GM12878 (cell line): ENCODE results near the gene EIF2B4. TPM values are rescaled to one million over a fixed set of nuclear protein-coding genes. Genes with fewer than 3 reads are reported as not detected.

Experiments used
- ATAC-seq: fragments of 200-7000 bp; cut with Tn5 transposase; 3 replicates; pipeline ENCODE4 v1.9.1; 2020; ENCODE audit warnings: mild to moderate bottlenecking, moderate library complexity
- BruUV-seq: library from RNA; stranded (reverse); fragments of 400-500 nt; replicated peaks from 2 replicates; lab custom pipeline; 2021; lab: Mats Ljungman, UMichigan
- CTCF ChIA-PET: fragments of 300-600 bp; sonication (Branson Sonifier 250); formaldehyde crosslinking; extraction: SDS; loops from one replicate; lab custom pipeline; 2021; ENCODE audit warnings: inconsistent platforms; lab: Yijun Ruan, JAX
- POLR2A ChIA-PET: fragments of 350-600 bp; formaldehyde crosslinking; extraction: SDS; loops from one replicate; lab custom pipeline; 2021; ENCODE audit warnings: inconsistent platforms; lab: Charles Lee
- RAD21 ChIA-PET: fragments of 300-600 bp; sonication (Branson Sonifier 250); formaldehyde crosslinking; loops from one replicate; lab custom pipeline; 2023; ENCODE audit warnings: antibody characterized with exemption; ENCODE audit not compliant: unreplicated experiment; lab: Charles Lee
- SMC1A ChIA-PET: fragments of 300-600 bp; sonication (Branson Sonifier 250); formaldehyde crosslinking; loops from one replicate; lab custom pipeline; 2023; ENCODE audit not compliant: unreplicated experiment, uncharacterized antibody; lab: Charles Lee
- DNase-seq: peaks from one replicate; pipeline ENCODE4 v3.0.0-alpha.2; 2011; ENCODE audit warnings: low read depth, low spot score
- FAIRE-seq: peaks from 3 replicates; lab custom pipeline; 2011; peaks lifted over from hg19 to GRCh38; lab: Jason Lieb, UNC
- H2AFZ ChIP-seq: 2 replicates; pipeline ENCODE4 v1.6.0; 2011; ENCODE audit warnings: low read depth, low read length, control low read depth; ENCODE audit not compliant: control insufficient read depth
- H3K27ac ChIP-seq: 2 replicates; pipeline ENCODE4 v1.5.1; 2011; ENCODE audit warnings: control low read depth; ENCODE audit not compliant: control insufficient read depth, insufficient read depth
- H3K27me3 ChIP-seq, 2 experiments: replicated peaks in 1 of 2; 2 replicates each; pipeline versions ENCODE4 v1.6.0 to v1.6.1; 2011; ENCODE audit warnings: low read length in 1 of 2; ENCODE audit not compliant: control insufficient read depth in 2 of 2, insufficient read depth in 2 of 2
- H3K36me3 ChIP-seq, 2 experiments: 2 replicates each; pipeline ENCODE4 v1.5.1; 2011; ENCODE audit warnings: low read length in 1 of 2; ENCODE audit not compliant: control insufficient read depth in 2 of 2, insufficient read depth in 2 of 2
- H3K4me1 ChIP-seq: 2 replicates; pipeline ENCODE4 v1.6.1; 2011; ENCODE audit warnings: mild to moderate bottlenecking, low read length, moderate library complexity, mixed read lengths; ENCODE audit not compliant: control insufficient read depth, insufficient read depth
- H3K4me2 ChIP-seq: 2 replicates; pipeline ENCODE4 v1.6.0; 2011; ENCODE audit warnings: control low read depth; ENCODE audit not compliant: control insufficient read depth, insufficient read depth
- H3K4me3 ChIP-seq: fragments of 200-600 bp; sonication (generic); 2 replicates; pipeline ENCODE4 v1.5.1; 2016
- H3K79me2 ChIP-seq: 2 replicates; pipeline ENCODE4 v1.6.0; 2011; ENCODE audit warnings: low read length; ENCODE audit not compliant: control insufficient read depth, insufficient read depth
- H3K9ac ChIP-seq: 2 replicates; pipeline ENCODE4 v1.8.0; 2011; ENCODE audit warnings: low read length, control low read depth, mixed read lengths; ENCODE audit not compliant: control insufficient read depth, insufficient read depth
- H3K9me3 ChIP-seq: replicated peaks from 3 replicates; pipeline ENCODE4 v1.5.1; 2011; ENCODE audit warnings: mild to moderate bottlenecking, low read length; ENCODE audit not compliant: control insufficient read depth, insufficient read depth
- H4K20me1 ChIP-seq: 2 replicates; pipeline ENCODE4 v1.6.0; 2011; ENCODE audit not compliant: control insufficient read depth, insufficient read depth
- CBX5 ChIP-seq: sonication (generic); IDR thresholded peaks from 2 replicates; pipeline ENCODE4 v1.6.1; 2016; ENCODE audit warnings: low read depth, moderate library complexity, mild to moderate bottlenecking, inconsistent platforms
- CEBPB ChIP-seq, 2 experiments: fragments of 150-350 bp in 1 of 2; IDR thresholded peaks; 2 replicates each; pipeline ENCODE4 v1.6.1; 2012 to 2014; ENCODE audit warnings: low read depth in 2 of 2, low read length in 2 of 2, borderline replicate concordance in 1 of 2, inconsistent platforms in 1 of 2
- ETV6 ChIP-seq, 2 experiments: fragments of 450-650 bp in 1 of 2; IDR thresholded peaks in 1 of 2; conservative IDR thresholded peaks in 1 of 2; 2 replicates each; pipeline ENCODE4 v1.6.1; 2014; ENCODE audit warnings: antibody characterized with exemption in 1 of 2, borderline replicate concordance in 1 of 2, low read depth in 1 of 2, mild to moderate bottlenecking in 1 of 2, moderate library complexity in 1 of 2
- JUND ChIP-seq: IDR thresholded peaks from 2 replicates; pipeline ENCODE4 v1.6.1; 2012; ENCODE audit warnings: low read depth, mild to moderate bottlenecking, low read length, improper control_type of control experiment, moderate library complexity
- KDM1A ChIP-seq: fragments of 200-600 bp; sonication (generic); IDR thresholded peaks from 2 replicates; pipeline ENCODE4 v1.6.1; 2016; ENCODE audit warnings: borderline replicate concordance
- MEF2B ChIP-seq: fragments of 450-650 bp; IDR thresholded peaks from 2 replicates; pipeline ENCODE4 v1.6.1; 2018; ENCODE audit warnings: mild to moderate bottlenecking, moderate library complexity; ENCODE audit not compliant: partially characterized antibody, poor library complexity, severe bottlenecking
- NBN ChIP-seq: fragments of 450-650 bp; IDR thresholded peaks from 2 replicates; pipeline ENCODE4 v1.6.1; 2016
- NFIC ChIP-seq: IDR thresholded peaks from 2 replicates; pipeline ENCODE4 v1.6.1; 2012; ENCODE audit warnings: low read depth, mild to moderate bottlenecking, inconsistent platforms, low read length, moderate library complexity
- NFYB ChIP-seq: IDR thresholded peaks from 2 replicates; pipeline ENCODE4 v1.6.1; 2011; ENCODE audit warnings: low read depth, mild to moderate bottlenecking, low read length, improper control_type of control experiment, moderate library complexity; ENCODE audit not compliant: insufficient read depth
- SMAD5 ChIP-seq: IDR thresholded peaks from 2 replicates; pipeline ENCODE4 v1.6.1; 2016; ENCODE audit warnings: antibody characterized with exemption, low read depth
- SPI1 ChIP-seq: IDR thresholded peaks from 2 replicates; pipeline ENCODE4 v1.6.1; 2011; ENCODE audit warnings: low read depth, mild to moderate bottlenecking, low read length, moderate library complexity, borderline replicate concordance; ENCODE audit not compliant: insufficient read depth
- STAT1 ChIP-seq: fragments of 450-650 bp; conservative IDR thresholded peaks from 2 replicates; pipeline ENCODE4 v1.6.1; 2014; ENCODE audit warnings: antibody characterized with exemption, mild to moderate bottlenecking
- STAT3 ChIP-seq: IDR thresholded peaks from 2 replicates; pipeline ENCODE4 v1.6.1; 2011; ENCODE audit warnings: low read depth, low read length, improper control_type of control experiment
- TCF12 ChIP-seq: IDR thresholded peaks from 2 replicates; pipeline ENCODE4 v1.6.1; 2011; ENCODE audit warnings: low read depth, mild to moderate bottlenecking, low read length
- TCF3 ChIP-seq: IDR thresholded peaks from 2 replicates; pipeline ENCODE4 v1.6.1; 2012; ENCODE audit warnings: low read depth, mild to moderate bottlenecking, low read length, borderline replicate concordance; ENCODE audit not compliant: insufficient read depth
- YY1 ChIP-seq: IDR thresholded peaks from 2 replicates; pipeline ENCODE4 v1.6.1; 2011; ENCODE audit warnings: low read depth, mild to moderate bottlenecking, low read length
- ZNF207 ChIP-seq: fragments of 450-650 bp; IDR thresholded peaks from 2 replicates; pipeline ENCODE4 v1.6.1; 2014; ENCODE audit warnings: antibody characterized with exemption, mild to moderate bottlenecking, borderline replicate concordance
- ZNF384 ChIP-seq: IDR thresholded peaks from 2 replicates; pipeline ENCODE4 v1.6.1; 2012; ENCODE audit warnings: low read depth, mild to moderate bottlenecking, low read length, improper control_type of control experiment, borderline replicate concordance
- WGBS: methylation state at CpG from one replicate; pipeline ENCODE4 v1.1.6; 2016; ENCODE audit warnings: low lambda C conversion rate; ENCODE audit not compliant: insufficient replicate concordance, insufficient coverage; ENCODE audit errors: missing lambda C conversion rate; 5-methylcytosine and 5-hydroxymethylcytosine counted together
- in situ Hi-C: fragments of 300-500 bp; cut with MboI; formaldehyde crosslinking; loops from 9 replicates; pipeline ENCODE4 v1.14.3; 2018; ENCODE audit warnings: mixed read lengths
- intact Hi-C: fragments of 100-400 bp; cut with micrococcal nuclease; formaldehyde crosslinking; loops from one replicate; pipeline ENCODE4 v1.14.2; 2022; ENCODE audit not compliant: unreplicated experiment
- polyA plus RNA-seq, 11 experiments: library from polyadenylated mRNA; depleted of rRNA in 4 of 11; unstranded in 6 of 11; stranded (reverse) in 5 of 11; fragments of >200 nt; fragmentation: Nextera tagmentation in 4 of 11; fragmentation: Illumina TruSeq in 1 of 11; extraction: Ambion mirVana in 4 of 11; extraction: Trizol in 1 of 11; gene quantifications; 1 replicate in 1 of 11; 2 replicates in 10 of 11; pipeline versions ENCODE4 v1.2.1 to v1.2.3, GENCODE V29; 2011 to 2016; ENCODE audit warnings: inconsistent platforms in 2 of 11, missing spikeins in 2 of 11, low read depth in 1 of 11
- total RNA-seq, 4 experiments: library from RNA; depleted of rRNA in 3 of 4; stranded (reverse); fragments of >200 nt in 3 of 4; fragmentation: Illumina TruSeq in 1 of 4; extraction: Trizol in 1 of 4; gene quantifications; 2 replicates each; pipeline versions ENCODE4 v1.2.1 to v1.2.3, GENCODE V29; 2013 to 2021
- TF ChIP-seq, protein P1 (sequence below): fragments of 450-650 bp; IDR thresholded peaks from 2 replicates; pipeline ENCODE4 v1.6.1; 2017; ENCODE audit warnings: low read depth, mild to moderate bottlenecking, moderate library complexity

Gene EIF2B4
- total and polyA plus RNA-seq, 10 of the 15 experiments (the other 5 are each of a cell fraction or from before 2014, with no cell fraction given) = 13.4 to 53.9 (median 27.5) TPM

DNA sequence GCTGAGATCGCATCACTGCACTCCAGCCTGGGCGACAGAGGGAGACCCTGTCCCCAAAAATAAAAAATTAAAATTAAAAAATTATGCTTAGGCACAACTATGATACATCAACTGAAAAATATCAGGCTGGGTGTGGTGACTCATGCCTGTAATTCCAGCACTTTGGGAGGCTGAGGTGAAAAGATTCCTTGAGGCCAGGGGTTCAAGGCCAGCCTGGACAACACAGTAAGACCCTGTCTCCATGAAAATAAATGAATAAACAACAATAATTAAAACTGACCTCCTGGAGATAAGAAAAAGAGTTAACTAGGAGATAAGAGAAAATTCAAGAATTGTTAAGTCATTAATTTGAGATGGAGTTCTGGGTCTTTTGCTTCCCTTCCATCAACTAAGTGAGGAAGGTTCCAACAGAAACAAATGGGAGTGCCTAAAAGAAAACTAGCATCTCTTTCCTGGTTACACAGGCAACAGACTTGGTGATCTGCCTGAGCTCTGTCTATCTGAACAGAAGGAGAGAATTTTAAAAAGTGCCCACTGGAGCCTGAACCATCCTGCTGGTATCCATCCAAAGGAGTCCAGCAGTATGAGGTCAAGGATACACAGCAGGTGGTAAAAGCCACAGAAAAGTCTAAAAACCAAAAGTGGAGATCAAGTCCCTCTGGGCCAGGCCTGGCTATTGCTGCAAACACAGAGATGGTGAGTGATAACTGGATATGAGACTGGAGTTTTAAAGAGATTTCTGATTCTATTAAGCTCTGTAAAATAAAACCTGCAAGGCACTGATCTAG lies 30.4 kb upstream of the EIF2B4 start:
- WGBS = 100% methylated on average over 2 of the region's 2 CpGs
- in situ Hi-C loops (no loop called here), intact Hi-C loops (loop anchor here (10.0 kb wide), 2 partner anchors 184 to 284 kb away; partner anchors contain the start of gene ZNF512)
- Histone ChIP-seq H3K4me3 (no peak overlapping the region), H3K4me2 (no peak overlapping the region), H3K27me3 (no peaks in the 10 kb centered on the region), H3K27ac (no peak overlapping the region), H3K4me1 (no peaks in the 10 kb centered on the region), H3K36me3 (peaks cover 0 to 3% of the 10 kb centered on the region in 2 experiments; a peak in 1 of 4 replicates), H3K9me3 (no peaks in the 10 kb centered on the region; the same call in 2 of the 3 replicates), H4K20me1 (no peaks in the 10 kb centered on the region), H3K79me2 (peaks cover 87% of the 10 kb centered on the region)
- FAIRE-seq = no peak
- BruUV-seq = no TSS peak
- ChIA-PET RAD21 (interaction anchor here (1.5 kb wide), 1 partner anchor 20 kb away, joined by 4 read pairs; the partner anchor contains the start of gene ZNF513), POLR2A (interaction anchor here (1.6 kb wide), 1 partner anchor 9 kb away, joined by 6 read pairs; the partner anchor contains the start of gene PPM1G), CTCF (interaction anchor here (1.5 kb wide), 1 partner anchor 9 kb away, joined by 4 read pairs; the partner anchor contains the start of gene PPM1G)
- peak; percentile 50 for ATAC-seq
- DNase-seq = no peak
- no peak for TF ChIP-seq SPI1
- no peak for TF ChIP-seq STAT3
- no peak for TF ChIP-seq CEBPB (IDR thresholded peaks at IDR 0.05; ENCODE audit: borderline replicate concordance in 1 of 2, low read depth in 2 of 2, low read length in 2 of 2)
- no peak for TF ChIP-seq TCF12
- TF ChIP-seq TCF3 = no peak
- no peak for TF ChIP-seq NFIC
- no peak for TF ChIP-seq NFYB
- TF ChIP-seq ZNF384 = no peak
- no peak for TF ChIP-seq JUND
- no peak for TF ChIP-seq YY1
- no peak for TF ChIP-seq STAT1
- TF ChIP-seq CBX5 = no peak
- no peak for TF ChIP-seq SMAD5
- no peak for TF ChIP-seq NBN
- TF ChIP-seq KDM1A = no peak
- TF ChIP-seq ETV6 (conservative IDR thresholded peaks at IDR 0.05 in 1 of 2, IDR thresholded peaks at IDR 0.05 in 1 of 2; ENCODE audit: borderline replicate concordance in 1 of 2, low read depth in 1 of 2) = no peak
- TF ChIP-seq, protein P1, sequence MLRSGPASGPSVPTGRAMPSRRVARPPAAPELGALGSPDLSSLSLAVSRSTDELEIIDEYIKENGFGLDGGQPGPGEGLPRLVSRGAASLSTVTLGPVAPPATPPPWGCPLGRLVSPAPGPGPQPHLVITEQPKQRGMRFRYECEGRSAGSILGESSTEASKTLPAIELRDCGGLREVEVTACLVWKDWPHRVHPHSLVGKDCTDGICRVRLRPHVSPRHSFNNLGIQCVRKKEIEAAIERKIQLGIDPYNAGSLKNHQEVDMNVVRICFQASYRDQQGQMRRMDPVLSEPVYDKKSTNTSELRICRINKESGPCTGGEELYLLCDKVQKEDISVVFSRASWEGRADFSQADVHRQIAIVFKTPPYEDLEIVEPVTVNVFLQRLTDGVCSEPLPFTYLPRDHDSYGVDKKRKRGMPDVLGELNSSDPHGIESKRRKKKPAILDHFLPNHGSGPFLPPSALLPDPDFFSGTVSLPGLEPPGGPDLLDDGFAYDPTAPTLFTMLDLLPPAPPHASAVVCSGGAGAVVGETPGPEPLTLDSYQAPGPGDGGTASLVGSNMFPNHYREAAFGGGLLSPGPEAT = no peak
- no peak for TF ChIP-seq MEF2B
- no peak for TF ChIP-seq ZNF207
- TF ChIP-seq, all 136 proteins: peak for 0
- H2AFZ ChIP-seq = no peak overlapping the region
- SMC1A ChIA-PET = interaction anchor here (1.2 kb wide), 1 partner anchor 31 kb away, joined by 3 read pairs; no protein-coding TSS in a partner anchor
- no peak overlapping the region for H3K9ac ChIP-seq
